GM13977 (cell line): Measurements from ENCODE around the gene TNFAIP8L1.

ENCODE experiments used
- DNase-seq: peaks from one replicate; pipeline ENCODE4 v3.0.0; 2012; ENCODE audit warnings: low spot score
- in situ Hi-C: fragments of 300-500 bp; cut with MboI; formaldehyde crosslinking; loops from one replicate; pipeline ENCODE4 v1.12.0; 2022; ENCODE audit warnings: low sequenced_read_pairs, low pct_unique_long_range_greater_than_20kb, mixed read lengths, inconsistent platforms; ENCODE audit not compliant: unreplicated experiment
- TF ChIP-seq, protein P1 (sequence below): IDR thresholded peaks from 2 replicates; pipeline ENCODE4 v1.5.1; 2012; ENCODE audit warnings: mild to moderate bottlenecking, control low read depth; ENCODE audit not compliant: insufficient read depth; ENCODE audit errors: extremely low read depth, missing control alignments

The TNFAIP8L1 gene

DNA sequence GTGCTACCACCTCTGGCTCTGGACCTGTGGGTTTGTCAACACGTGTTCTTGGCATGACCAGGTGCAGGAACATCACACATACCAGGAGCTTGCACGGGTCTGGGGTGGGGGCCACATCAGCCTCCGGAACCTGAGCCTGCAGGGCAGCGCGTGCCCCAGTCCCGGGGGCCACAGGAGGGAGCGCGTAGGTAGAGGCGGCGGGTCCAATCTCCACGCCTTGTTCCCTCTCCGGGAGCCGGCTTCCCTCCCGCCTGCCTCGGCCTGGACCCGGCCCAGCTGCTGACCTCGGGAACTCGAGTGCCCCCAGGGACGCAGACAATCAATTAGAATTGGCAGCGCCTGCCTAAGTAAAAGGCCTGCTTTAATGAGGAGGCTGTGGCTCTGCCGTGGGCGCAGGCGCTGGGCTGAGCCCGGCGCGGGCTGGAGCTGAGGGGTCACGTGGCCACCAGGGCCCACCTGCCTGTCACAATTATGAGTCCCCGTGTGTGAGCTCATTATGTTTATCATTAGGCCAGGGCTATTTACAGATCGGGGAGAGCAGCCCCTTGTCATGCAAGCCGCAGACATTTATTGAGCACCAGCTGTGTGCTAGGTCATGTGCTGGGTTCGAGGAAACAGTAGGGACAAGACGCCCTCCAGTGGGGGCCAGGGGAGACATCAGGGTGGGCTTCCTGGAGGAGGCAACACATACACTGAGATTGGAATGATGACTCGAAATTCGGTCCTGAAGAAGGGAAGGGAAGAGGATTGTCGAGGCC lies 32.2 kb upstream of the TNFAIP8L1 start:
- in situ Hi-C loops: no loop called here
- TF ChIP-seq, protein P1, sequence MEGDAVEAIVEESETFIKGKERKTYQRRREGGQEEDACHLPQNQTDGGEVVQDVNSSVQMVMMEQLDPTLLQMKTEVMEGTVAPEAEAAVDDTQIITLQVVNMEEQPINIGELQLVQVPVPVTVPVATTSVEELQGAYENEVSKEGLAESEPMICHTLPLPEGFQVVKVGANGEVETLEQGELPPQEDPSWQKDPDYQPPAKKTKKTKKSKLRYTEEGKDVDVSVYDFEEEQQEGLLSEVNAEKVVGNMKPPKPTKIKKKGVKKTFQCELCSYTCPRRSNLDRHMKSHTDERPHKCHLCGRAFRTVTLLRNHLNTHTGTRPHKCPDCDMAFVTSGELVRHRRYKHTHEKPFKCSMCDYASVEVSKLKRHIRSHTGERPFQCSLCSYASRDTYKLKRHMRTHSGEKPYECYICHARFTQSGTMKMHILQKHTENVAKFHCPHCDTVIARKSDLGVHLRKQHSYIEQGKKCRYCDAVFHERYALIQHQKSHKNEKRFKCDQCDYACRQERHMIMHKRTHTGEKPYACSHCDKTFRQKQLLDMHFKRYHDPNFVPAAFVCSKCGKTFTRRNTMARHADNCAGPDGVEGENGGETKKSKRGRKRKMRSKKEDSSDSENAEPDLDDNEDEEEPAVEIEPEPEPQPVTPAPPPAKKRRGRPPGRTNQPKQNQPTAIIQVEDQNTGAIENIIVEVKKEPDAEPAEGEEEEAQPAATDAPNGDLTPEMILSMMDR: no peak
- no peak for DNase-seq

DNA sequence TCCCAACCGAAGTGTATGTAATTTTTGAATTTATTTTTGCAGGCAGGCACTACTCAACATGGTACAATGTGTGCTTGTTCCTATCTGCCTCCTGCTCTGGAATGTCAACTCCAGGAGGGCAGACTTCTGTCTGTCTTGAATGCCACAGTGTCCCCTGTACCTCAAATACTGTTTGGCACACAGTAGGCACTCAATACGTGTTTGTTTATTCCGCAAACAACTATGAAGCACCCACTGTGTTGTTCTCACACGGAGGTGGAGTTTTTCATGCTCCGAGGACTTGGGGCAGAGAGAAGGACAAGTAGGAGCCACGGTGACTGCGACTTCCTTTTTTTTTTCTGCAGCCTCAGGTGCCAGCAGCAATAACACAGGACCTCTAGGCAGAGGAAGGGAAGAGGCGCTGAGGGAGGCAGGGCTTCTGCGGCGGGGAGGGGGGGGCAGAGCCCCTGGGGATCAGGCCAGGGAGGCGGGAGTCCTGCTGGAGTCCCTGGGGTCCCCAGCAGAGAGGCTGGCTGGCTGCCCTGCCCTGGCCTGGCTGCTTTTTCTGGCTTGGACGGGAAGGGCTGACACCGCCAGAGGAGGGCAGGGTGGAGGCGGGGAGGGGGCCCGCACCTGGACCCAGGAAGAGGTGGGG lies 29.3 kb upstream of the TNFAIP8L1 start:
- no peak for DNase-seq
- TF ChIP-seq, protein P1: no peak
- in situ Hi-C loops: no loop called here

DNA sequence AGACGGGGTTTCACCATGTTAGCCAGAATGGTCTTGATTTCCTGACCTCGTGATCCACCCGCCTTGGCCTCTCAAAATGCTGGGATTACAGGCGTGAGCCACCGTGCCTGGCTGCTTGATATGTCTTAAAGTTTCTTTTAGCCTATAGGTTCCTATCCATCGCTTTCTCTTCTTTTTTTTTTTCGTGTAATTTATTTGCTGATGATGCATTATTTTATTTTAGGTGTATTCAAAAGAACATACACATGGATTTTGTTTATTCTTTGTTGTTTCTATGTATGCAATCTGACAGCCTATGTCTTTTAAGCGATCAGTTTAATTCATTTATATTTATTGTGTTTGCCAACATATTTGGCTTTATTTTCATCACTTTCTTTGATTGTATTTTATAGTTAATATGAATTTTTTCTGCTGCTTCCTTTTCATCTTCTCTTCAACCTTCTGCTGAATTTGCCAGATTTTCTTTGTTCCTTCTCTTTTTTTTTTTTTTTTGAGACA lies 26.0 kb upstream of the TNFAIP8L1 start:
- DNase-seq: no peak
- TF ChIP-seq, protein P1: no peak
- in situ Hi-C loops: no loop called here

DNA sequence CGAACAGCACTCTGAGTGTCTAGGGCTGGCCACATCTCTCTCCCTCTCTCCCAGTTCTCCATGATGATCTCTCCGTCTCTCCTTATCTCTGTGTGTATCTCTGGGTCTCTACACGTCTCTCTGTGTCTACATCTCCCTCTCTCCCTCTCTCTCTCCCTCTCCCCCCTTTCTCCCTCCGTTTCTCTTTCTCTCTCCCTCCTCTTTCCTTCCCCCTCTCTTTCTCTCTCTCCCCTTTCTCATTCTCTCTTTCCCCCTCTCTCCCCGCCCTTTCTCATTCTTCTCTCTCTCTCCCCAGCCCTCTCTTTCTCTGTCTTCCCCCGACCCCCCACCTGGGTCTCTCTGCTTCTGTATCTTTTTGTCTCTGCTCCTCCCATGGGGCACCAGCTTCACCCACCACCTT lies 21.3 kb upstream of the TNFAIP8L1 start:
- TF ChIP-seq, protein P1: no peak
- no peak for DNase-seq
- in situ Hi-C loops: no loop called here

DNA sequence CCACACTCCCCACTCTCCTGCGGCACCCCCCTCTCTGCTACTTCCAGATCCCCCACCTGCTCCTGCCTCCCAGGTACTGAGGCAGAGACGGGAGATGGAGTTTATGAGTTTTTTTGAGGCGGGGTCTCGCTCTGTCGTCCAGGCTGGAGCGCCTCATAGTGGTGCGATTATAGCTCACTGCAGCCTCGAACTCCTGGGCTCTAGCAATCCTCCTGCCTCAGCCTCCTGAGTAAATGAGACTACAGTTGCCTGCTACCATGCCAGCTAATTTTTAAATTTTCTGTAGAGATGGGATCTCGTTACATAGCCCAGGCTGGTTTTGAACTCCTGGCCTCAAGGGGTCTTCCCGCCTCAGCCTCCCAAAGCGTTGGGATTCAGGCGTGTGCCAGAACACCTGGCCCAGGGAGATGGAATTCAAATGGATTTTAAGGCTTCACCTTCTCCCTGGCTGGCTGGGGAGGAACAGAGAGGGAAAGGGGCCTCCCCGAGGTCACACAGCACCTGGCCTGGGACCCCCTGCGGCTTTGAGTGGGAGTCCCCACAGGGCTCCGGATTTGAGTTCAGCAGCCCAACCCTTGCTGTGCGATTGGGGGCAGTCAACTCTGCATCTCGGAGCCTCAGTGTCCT lies 19.5 kb upstream of the TNFAIP8L1 start:
- TF ChIP-seq, protein P1: no peak
- no peak for DNase-seq
- in situ Hi-C loops: loop anchor here (10.0 kb wide), 1 partner anchor 45 kb away; no protein-coding TSS in a partner anchor

DNA sequence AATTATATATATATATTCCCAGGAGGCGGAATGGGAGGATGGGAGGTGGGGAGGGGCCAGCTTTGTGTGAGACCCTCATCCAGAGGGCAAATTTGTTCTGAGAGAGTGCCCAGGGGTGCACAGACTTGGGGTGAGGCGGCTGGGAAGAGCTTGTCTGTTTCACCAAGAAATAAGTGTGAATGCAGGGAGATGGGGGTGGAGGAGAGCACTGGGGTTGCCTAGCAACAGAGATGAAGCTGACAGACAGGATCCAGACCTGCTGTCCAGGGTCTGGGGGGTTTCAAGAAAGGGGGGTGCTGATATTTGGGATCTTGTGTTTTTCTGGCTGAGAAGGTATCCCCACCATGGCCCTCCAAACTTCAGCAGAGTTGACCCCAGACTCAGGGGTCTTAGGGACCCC lies 18.6 kb upstream of the TNFAIP8L1 start:
- in situ Hi-C loops: loop anchor here (10.0 kb wide), 1 partner anchor 46 kb away; no protein-coding TSS in a partner anchor
- TF ChIP-seq, protein P1: no peak
- no peak for DNase-seq
